ENCODE data around the gene TRIM7.

DNA sequence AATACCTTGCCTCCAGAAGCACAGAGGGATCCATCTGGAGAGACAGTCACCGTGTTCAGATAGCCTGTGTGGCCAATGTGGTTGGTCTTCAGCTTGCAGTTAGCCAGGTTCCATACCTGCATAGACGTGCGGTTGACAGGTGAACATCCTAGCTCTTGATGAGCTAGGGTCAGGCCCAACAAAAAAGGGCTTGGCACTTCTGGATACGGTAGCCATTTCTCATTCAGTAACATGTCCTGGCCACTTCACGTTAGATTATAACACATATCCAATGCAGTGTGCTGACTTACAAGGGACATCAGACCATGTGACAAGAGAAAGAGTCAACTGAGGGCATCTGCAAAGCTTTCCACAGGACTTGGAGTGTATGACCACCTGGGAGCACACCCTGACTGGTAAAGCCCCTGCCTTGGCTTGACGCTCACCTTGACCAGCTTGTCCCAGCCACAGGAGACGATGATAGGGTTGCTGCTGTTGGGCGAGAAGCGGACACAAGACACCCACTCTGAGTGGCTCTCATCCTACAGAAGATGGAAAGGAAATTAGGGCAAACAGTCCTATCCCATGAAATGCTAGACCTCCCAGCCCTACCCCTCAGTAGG, 34.2 kb upstream of the TRIM7 start:
- no peak for TF ChIP-seq ZBTB40 (IDR thresholded peaks at IDR 0.05)
- no peak for TF ChIP-seq ZBTB40 (CRISPR knock-in tag; IDR thresholded peaks at IDR 0.05)
- no peak for TF ChIP-seq GABPA (tag; conservative IDR thresholded peaks at IDR 0.05; ENCODE audit: low read depth)
- TF ChIP-seq, protein P1, sequence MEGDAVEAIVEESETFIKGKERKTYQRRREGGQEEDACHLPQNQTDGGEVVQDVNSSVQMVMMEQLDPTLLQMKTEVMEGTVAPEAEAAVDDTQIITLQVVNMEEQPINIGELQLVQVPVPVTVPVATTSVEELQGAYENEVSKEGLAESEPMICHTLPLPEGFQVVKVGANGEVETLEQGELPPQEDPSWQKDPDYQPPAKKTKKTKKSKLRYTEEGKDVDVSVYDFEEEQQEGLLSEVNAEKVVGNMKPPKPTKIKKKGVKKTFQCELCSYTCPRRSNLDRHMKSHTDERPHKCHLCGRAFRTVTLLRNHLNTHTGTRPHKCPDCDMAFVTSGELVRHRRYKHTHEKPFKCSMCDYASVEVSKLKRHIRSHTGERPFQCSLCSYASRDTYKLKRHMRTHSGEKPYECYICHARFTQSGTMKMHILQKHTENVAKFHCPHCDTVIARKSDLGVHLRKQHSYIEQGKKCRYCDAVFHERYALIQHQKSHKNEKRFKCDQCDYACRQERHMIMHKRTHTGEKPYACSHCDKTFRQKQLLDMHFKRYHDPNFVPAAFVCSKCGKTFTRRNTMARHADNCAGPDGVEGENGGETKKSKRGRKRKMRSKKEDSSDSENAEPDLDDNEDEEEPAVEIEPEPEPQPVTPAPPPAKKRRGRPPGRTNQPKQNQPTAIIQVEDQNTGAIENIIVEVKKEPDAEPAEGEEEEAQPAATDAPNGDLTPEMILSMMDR (IDR thresholded peaks at IDR 0.05 in 2 of 3, conservative IDR thresholded peaks at IDR 0.05 in 1 of 3; ENCODE audit: insufficient read depth in 2 of 3, low read depth in 1 of 3, low read length in 3 of 3): no peak
- no peak for TF ChIP-seq CBFB (CRISPR knock-in tag; IDR thresholded peaks at IDR 0.05)
- TF ChIP-seq ZNF134 (CRISPR knock-in tag; conservative IDR thresholded peaks at IDR 0.05): no peak
- TF ChIP-seq CBX5 (IDR thresholded peaks at IDR 0.05; ENCODE audit: borderline replicate concordance, low read depth): no peak
- TF ChIP-seq POLR2AphosphoS5 (IDR thresholded peaks at IDR 0.05; ENCODE audit: control insufficient read depth, insufficient read depth, low read depth, low read length): no peak
- no peak for TF ChIP-seq RCOR1 (IDR thresholded peaks at IDR 0.05; ENCODE audit: borderline replicate concordance in 1 of 2, low read depth in 2 of 2, low read length in 2 of 2)
- TF ChIP-seq MXI1 (IDR thresholded peaks at IDR 0.05; ENCODE audit: low read depth, low read length): no peak
- TF ChIP-seq ZNF23 (CRISPR knock-in tag; IDR thresholded peaks at IDR 0.05): no peak
